ENCODE measurements around the gene PHKA1.

DNA sequence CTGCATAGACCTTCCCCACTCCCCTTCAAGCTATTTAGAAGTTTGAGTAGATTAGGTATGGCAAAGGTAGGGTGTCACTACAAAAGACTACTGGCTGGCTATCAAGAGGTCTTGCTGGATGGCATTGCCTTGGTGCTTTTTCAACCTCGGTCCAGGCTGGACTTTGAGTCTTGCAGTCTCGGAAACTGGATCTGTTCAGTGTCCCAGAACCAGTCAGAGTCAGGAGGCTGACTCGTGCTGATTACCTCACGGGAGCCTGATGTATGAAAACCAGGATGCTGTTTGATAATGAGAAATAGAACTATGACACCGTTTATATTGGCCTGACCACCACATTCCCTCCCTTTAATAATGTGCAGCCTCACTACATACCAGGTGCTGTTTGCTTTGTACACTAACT lies 2.7 kb upstream of the PHKA1 start:
- TF ChIP-seq, protein P1, sequence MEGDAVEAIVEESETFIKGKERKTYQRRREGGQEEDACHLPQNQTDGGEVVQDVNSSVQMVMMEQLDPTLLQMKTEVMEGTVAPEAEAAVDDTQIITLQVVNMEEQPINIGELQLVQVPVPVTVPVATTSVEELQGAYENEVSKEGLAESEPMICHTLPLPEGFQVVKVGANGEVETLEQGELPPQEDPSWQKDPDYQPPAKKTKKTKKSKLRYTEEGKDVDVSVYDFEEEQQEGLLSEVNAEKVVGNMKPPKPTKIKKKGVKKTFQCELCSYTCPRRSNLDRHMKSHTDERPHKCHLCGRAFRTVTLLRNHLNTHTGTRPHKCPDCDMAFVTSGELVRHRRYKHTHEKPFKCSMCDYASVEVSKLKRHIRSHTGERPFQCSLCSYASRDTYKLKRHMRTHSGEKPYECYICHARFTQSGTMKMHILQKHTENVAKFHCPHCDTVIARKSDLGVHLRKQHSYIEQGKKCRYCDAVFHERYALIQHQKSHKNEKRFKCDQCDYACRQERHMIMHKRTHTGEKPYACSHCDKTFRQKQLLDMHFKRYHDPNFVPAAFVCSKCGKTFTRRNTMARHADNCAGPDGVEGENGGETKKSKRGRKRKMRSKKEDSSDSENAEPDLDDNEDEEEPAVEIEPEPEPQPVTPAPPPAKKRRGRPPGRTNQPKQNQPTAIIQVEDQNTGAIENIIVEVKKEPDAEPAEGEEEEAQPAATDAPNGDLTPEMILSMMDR (IDR thresholded peaks at IDR 0.05; ENCODE audit: extremely low read depth in 1 of 2, insufficient read depth in 1 of 2, low read depth in 1 of 2, low read length in 2 of 2), result no peak
- TF ChIP-seq POLR2A (IDR thresholded peaks at IDR 0.05; ENCODE audit: low read depth, low read length) (no peak), JUN (IDR thresholded peaks at IDR 0.05; ENCODE audit: borderline replicate concordance, insufficient read depth, insufficient read length, low read depth) (no peak), EZH2 (IDR thresholded peaks at IDR 0.05; ENCODE audit: borderline replicate concordance, low read depth, low read length, severe bottlenecking) (no peak), POLR2AphosphoS5 (IDR thresholded peaks at IDR 0.05; ENCODE audit: insufficient read depth, low read depth, low read length) (no peak)

Measured in endothelial cell of umbilical vein (primary cell).